Activated naive CD8-positive, alpha-beta T cell (primary cell): Measurements from ENCODE around the gene PSMD13.
A peak's percentile ranks its signal among the peaks of the same experiment; 100 is the strongest.
"Not testable (repeated sequence)": the region's sequence is repeated elsewhere in the genome, so short reads cannot be mapped to it uniquely, and the experiment has no call there.

Source experiments
- H3K27ac Mint-ChIP-seq: one replicate; pipeline ENCODE4 v1.8.0; 2021; ENCODE audit warnings: mixed read lengths
- H3K27me3 Mint-ChIP-seq: one replicate; pipeline ENCODE4 v1.8.0; 2021; ENCODE audit warnings: mixed read lengths
- H3K36me3 Mint-ChIP-seq: one replicate; pipeline ENCODE4 v1.8.0; 2021; ENCODE audit warnings: mixed read lengths
- H3K4me1 Mint-ChIP-seq: one replicate; pipeline ENCODE4 v1.8.0; 2021; ENCODE audit warnings: low read depth, mixed read lengths
- H3K4me3 Mint-ChIP-seq: one replicate; pipeline ENCODE4 v1.8.0; 2021; ENCODE audit warnings: mild to moderate bottlenecking, mixed read lengths
- H3K9me3 Mint-ChIP-seq: one replicate; pipeline ENCODE4 v1.8.0; 2021; ENCODE audit warnings: low read depth, mixed read lengths

The PSMD13 gene

GRCh38 chr11:261624-262023, 24.8 kb downstream of the PSMD13 start:
- Mint-ChIP-seq H3K9me3 (no peaks in the 10 kb centered on the region), H3K27me3 (no peaks in the 10 kb centered on the region), H3K36me3 (no peaks in the 10 kb centered on the region), H3K27ac (no peak overlapping the region), H3K4me3 (no peak overlapping the region), H3K4me1 (peaks cover 5% of the 10 kb centered on the region)

DNA sequence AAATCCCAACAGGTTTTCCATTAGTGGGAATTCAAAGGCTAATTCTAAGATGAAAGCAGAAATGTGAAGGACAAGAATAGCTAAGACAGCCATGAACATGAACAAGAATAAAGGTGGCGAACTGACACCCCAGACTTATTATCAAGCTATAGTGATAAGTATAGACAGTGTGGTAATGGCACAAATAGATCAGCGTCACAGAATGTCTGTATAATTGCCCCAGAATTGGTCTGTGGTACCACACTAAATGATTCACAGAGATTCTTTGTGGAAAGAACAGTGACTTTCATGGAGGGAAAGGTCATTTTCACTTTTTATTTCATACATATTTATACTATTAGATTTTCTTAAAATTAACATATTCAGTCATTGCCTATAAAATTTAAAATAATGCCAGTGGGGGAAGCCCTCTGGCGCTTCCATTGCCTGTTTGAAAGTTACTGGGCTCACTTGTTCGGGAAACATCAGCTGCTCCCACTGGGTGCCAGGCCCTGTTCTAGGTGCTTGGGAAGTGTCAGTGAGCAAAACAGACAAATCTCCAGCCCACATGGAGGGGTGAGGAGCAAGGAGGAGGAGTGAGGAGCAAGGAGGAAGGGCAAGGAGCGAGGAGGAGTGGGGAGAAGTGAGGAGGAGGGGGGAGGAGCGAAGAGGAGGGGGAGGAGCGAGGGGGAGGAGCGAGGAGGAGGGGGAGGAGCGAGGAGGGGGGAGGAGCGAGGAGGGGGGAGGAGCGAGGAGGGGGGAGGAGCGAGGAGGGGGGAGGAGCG, 30.1 kb downstream of the PSMD13 start:
- no peaks in the 10 kb centered on the region for H3K36me3 Mint-ChIP-seq
- peaks cover 39% of the 10 kb centered on the region for H3K4me1 Mint-ChIP-seq
- H3K27ac Mint-ChIP-seq: peak overlapping the region; percentile 97

GRCh38 chr11:267491-267994, 30.8 kb downstream of the PSMD13 start:
- peaks cover 40% of the 10 kb centered on the region for H3K4me1 Mint-ChIP-seq
- no peaks in the 10 kb centered on the region for H3K36me3 Mint-ChIP-seq
- H3K27ac Mint-ChIP-seq: peak overlapping the region; percentile 94
- H3K9me3 Mint-ChIP-seq: no peaks in the 10 kb centered on the region
- H3K27me3 Mint-ChIP-seq: no peaks in the 10 kb centered on the region
- H3K4me3 Mint-ChIP-seq: peak overlapping the region; percentile 92

More for the DNA sequence above, 30.1 kb downstream of the PSMD13 start:
- no peaks in the 10 kb centered on the region for H3K27me3 Mint-ChIP-seq
- H3K4me3 Mint-ChIP-seq: peak overlapping the region; percentile 86
- no peaks in the 10 kb centered on the region for H3K9me3 Mint-ChIP-seq

DNA sequence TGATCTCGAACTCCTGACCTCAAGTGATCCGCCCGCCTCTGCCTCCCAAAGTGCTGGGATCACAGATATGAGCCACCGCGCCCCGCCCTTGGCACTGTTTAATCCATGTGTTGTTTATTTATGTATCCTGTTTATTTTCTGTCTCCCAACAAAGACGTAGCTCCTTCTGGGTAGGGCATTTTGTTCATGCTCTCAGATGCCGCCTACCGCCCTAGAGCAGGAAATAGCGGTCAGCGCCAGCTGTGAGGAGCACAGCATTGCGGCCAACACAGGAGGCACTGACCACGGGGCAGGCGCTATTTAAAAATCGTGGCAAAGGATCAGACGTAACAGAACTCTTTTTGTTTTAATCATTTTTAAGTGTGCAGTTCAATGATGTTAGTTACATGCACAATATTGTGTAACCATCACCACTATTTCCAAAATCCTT, 32.0 kb downstream of the PSMD13 start:
- H3K36me3 Mint-ChIP-seq, H3K27me3 Mint-ChIP-seq, H3K9me3 Mint-ChIP-seq: not testable (repeated sequence)
- H3K4me1 Mint-ChIP-seq: peaks cover 40% of the 10 kb centered on the region
- peak overlapping the region; percentile 94 for H3K27ac Mint-ChIP-seq
- peak overlapping the region; percentile 92 for H3K4me3 Mint-ChIP-seq

DNA sequence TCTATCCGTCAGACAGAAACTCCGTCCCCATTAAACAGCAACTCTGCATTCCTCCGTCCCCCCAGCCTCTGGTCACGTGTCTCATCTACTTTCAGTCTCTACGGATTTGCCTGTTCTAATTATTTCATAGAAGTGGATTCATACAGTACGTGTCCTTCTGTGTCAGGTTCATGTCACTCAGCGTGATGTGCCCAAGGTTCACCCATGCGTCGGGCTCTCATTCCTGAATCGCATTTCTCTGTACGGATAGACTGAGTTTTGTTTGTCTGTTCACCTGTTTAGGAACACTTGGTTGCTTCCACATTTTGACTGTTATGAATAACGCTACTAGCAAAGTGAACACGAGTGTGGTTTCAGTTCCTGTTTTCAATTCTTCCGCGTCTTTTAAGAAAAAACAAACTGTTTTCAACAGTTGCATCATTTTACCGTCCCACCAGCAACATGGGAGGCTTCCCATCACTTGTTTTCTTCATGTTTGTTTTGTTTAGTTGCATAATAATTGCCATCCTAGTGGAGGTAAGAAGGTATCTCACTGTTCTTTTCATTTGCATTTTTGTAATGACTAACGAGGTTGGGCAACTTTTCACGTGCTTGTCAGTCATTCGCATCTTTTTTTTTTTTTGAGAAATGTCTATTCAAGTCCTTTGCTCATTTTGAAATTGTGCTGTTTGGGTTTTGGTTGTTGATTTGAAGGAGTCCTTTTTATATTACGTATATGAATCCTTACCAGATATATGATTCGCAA, 32.5 kb downstream of the PSMD13 start:
- H3K27me3 Mint-ChIP-seq: no peaks in the 10 kb centered on the region
- peak overlapping the region; percentile 92 for H3K4me3 Mint-ChIP-seq
- H3K9me3 Mint-ChIP-seq: no peaks in the 10 kb centered on the region
- peak overlapping the region; percentile 94 for H3K27ac Mint-ChIP-seq
- peaks cover 40% of the 10 kb centered on the region for H3K4me1 Mint-ChIP-seq
- H3K36me3 Mint-ChIP-seq: no peaks in the 10 kb centered on the region

DNA sequence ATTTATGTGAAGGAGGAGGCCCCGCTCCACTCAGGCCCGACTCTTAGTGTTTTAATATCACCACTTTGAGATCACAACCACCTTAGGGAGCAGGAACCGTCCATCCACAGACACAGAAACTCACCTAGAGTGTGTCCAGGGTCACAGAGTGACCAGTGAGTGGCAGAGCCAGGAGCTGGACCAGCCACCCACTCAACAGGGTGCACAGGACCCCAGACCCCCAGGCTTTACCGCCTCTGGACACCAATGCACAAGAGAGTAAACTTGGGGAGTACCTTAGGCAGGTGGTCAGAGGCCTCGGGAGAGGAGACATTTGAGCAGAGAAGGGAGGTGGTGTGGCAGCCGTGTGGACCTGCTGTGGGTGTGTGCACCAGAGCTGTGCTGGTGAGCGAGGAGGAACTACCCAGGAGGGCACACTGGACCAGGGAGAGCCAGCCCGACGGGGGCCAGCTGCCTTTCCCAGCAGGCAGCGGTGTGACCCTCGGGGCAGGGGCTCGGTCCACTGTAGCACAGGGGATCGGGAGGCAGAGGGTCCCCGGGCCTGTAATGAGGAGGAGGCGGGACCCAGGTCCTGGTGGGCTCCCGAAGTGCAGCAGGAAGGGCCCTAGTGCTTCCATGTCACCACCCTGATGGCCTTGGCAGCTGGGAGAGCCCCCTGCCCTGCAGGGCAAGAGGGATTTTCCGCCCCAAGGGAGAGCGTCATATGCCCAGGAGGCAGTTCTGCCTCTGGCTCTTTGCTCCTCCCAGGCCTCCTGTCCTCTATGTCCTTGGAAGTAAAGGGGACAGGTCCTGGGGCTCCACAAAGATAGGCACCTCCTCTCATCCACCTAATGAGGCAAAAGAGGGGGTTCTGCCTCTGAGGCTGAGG, 33.9 kb downstream of the PSMD13 start:
- Mint-ChIP-seq H3K9me3 (no peaks in the 10 kb centered on the region), H3K27me3 (no peaks in the 10 kb centered on the region), H3K36me3 (no peaks in the 10 kb centered on the region), H3K4me1 (peaks cover 45% of the 10 kb centered on the region), H3K4me3 (no peak overlapping the region), H3K27ac (peak overlapping the region; percentile 94)

- Mint-ChIP-seq H3K27ac (no peak overlapping the region), H3K4me3 (no peak overlapping the region)
Measured at GRCh38 chr11:271319-271715, 34.5 kb downstream of the PSMD13 start.

GRCh38 chr11:272195-272930, 35.6 kb downstream of the PSMD13 start:
- Mint-ChIP-seq H3K36me3 (peaks cover 10% of the 10 kb centered on the region), H3K27ac (peak overlapping the region; percentile 46), H3K9me3 (peaks cover 9% of the 10 kb centered on the region), H3K27me3 (no peaks in the 10 kb centered on the region), H3K4me1 (peaks cover 44% of the 10 kb centered on the region), H3K4me3 (no peak overlapping the region)

More at GRCh38 chr11:271319-271715, 34.5 kb downstream of the PSMD13 start:
- H3K9me3 Mint-ChIP-seq: peaks cover 5% of the 10 kb centered on the region
- H3K36me3 Mint-ChIP-seq: peaks cover 5% of the 10 kb centered on the region
- H3K4me1 Mint-ChIP-seq: peaks cover 45% of the 10 kb centered on the region
- H3K27me3 Mint-ChIP-seq: no peaks in the 10 kb centered on the region

GRCh38 chr11:272931-273198, 36.1 kb downstream of the PSMD13 start:
- H3K4me1 Mint-ChIP-seq: peaks cover 44% of the 10 kb centered on the region
- H3K4me3 Mint-ChIP-seq: no peak overlapping the region
- peaks cover 9% of the 10 kb centered on the region for H3K9me3 Mint-ChIP-seq
- no peaks in the 10 kb centered on the region for H3K27me3 Mint-ChIP-seq
- H3K36me3 Mint-ChIP-seq: peaks cover 12% of the 10 kb centered on the region
- peak overlapping the region; percentile 46 for H3K27ac Mint-ChIP-seq

DNA sequence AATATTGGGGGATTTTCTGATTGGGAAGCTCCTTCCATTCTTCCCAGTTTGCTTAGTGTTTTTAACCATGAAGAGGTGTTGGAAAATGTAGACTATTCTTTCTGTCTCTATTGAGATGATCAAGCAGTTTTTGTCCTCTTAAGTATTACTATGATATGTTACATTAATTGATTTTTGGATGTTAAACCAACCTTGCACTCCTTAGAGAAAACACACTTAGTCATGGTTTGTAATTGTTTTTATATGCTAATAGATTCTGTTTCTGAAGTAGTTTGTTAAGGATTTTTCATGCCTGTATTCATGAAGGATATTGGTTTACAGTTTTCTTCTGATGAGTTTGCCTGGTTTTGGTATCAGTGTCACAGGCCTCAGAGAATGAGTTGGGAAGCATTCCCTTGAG, 39.4 kb downstream of the PSMD13 start:
- Mint-ChIP-seq H3K36me3 (peaks cover 12% of the 10 kb centered on the region), H3K4me3 (no peak overlapping the region), H3K4me1 (peaks cover 34% of the 10 kb centered on the region), H3K27ac (peak overlapping the region; percentile 97), H3K9me3 (peaks cover 9% of the 10 kb centered on the region), H3K27me3 (no peaks in the 10 kb centered on the region)

DNA sequence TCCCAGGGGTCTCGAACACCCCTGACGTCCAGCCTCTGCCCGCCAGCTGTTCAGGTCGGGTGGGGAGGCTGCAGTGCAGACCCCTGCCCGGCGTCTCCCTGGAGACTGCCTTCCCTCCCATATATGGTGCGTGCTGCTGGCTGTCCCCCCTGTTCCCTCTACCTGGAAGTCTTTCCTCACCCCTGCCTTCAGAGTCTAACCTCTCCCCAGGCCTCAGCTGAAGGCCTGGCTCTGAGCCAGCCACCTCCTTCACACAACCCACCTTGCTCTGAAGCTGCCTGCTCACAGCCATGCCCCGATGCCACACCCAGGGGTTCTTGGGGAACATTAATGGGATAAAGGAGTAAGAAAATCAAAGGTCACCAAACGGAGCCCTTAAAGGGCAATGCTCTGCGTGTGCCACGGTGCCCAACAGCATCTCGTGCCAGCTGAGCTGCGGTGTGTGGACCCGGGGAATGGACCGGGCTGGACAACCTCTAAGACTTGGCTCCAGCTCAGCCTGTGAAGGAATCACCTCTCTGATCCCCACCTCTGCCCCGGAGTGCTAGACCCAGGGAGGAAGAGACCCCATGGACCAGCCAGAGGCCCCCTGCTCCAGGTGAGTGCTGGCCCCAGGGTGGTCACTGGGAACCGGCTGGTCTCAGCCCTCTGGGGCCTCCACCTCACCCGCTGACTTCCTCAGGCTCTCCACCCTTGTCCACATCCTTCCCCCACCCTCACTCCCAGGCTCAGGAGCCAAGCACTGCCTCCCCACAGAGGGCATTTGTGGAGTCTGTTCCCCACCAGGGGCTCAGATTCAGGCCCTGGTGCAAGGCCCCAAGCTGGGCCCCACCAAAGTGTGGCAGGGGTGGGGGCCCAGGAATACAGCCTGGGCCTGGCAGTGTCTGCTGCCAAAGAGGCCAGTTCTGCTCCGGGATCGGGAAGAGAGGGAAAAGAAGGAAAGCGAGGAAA, 41.5 kb downstream of the PSMD13 start, which contains the start of gene NLRP6:
Gene NLRP6 (plus strand): TSS at position 407 of the 951 bp plus-strand sequence. CDS start 163 bp downstream, at position 570.
- peaks cover 9% of the 10 kb centered on the region for H3K9me3 Mint-ChIP-seq
- H3K27ac Mint-ChIP-seq: peak within 1 kb of the TSS; percentile 97
- H3K4me3 Mint-ChIP-seq: peak within 1 kb of the TSS; percentile 89
- peaks cover 51% of the 10 kb centered on the region for H3K4me1 Mint-ChIP-seq
- no peaks in the 10 kb centered on the region for H3K27me3 Mint-ChIP-seq
- H3K36me3 Mint-ChIP-seq: peaks cover 12% of the 10 kb centered on the region

DNA sequence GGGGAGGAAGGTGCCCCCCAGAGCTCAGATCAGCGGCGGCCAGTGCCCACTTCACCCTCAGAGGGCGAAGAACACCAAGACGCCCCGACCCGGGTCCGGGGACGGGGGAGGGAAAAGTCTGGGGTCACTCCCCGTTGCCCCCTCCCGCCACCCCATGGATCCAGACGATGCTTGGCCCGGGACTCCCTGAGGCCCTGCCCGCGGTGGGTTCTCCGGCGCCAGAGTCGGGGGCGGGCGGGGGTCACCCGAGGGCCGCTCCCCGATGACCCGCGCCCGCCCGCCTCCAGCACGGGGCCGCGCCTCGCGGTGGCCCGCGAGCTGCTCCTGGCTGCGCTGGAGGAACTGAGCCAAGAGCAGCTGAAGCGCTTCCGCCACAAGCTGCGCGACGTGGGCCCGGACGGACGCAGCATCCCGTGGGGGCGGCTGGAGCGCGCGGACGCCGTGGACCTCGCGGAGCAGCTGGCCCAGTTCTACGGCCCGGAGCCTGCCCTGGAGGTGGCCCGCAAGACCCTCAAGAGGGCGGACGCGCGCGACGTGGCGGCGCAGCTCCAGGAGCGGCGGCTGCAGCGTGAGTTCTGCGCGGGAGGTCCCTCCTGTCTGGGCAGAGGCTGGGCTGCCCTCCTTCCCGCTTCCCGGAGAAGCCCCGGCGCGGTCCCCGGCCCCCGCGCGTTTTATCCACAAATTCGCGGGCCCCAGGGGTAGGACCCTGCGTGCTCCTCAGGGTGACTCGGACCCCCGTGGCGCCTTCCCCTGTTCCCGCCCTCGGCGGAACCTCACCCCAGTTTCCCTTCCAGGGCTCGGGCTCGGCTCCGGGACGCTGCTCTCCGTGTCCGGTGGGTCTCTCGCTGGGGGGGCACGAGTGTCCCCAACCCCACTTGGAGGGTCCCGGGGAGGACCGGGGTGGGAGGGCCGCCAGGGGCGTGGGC, 42.5 kb downstream of the PSMD13 start:
- peaks cover 9% of the 10 kb centered on the region for H3K9me3 Mint-ChIP-seq
- H3K27me3 Mint-ChIP-seq: no peaks in the 10 kb centered on the region
- H3K4me3 Mint-ChIP-seq: peak overlapping the region; percentile 89
- peaks cover 12% of the 10 kb centered on the region for H3K36me3 Mint-ChIP-seq
- peaks cover 57% of the 10 kb centered on the region for H3K4me1 Mint-ChIP-seq
- peak overlapping the region; percentile 97 for H3K27ac Mint-ChIP-seq
